ENCODE measurements around the gene PDE2A. TPM values are rescaled to one million over a fixed set of nuclear protein-coding genes. Genes with fewer than 3 reads are reported as not detected.

PDE2A gene
- total RNA-seq, 4 donors from 2014 or later: 40.2 to 69.6 (median 50.4) TPM

DNA sequence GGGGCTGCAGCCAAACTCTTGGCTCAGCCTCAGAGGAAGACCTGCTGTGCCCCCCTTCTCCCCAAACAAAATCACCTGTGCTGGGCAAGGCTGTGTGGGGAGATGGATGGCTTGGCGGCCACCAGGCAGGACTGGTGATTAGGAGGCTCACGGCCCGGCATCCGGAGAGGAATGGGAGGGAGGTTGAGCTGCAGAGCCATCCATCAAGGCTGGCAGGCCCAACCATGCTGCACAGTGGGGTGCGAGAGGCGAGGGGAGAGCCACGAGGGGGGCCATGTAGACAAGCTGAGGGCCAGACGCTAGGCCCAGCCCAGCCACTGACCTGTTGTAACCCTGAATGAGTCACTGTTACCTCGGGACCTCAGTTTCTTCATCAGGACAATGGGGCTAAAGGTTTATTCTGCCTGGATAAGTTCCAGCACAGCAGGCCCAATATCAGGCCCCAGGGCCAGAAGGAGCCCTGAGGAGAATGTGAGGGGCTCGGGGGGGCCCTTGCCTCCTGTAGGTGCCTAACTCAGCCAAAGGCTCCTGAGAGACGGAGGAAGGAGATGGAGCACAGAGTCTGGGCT lies 18.2 kb downstream of the PDE2A start:
- Histone ChIP-seq H3K27ac (no peak overlapping the region), H3K4me1 (no peaks in the 10 kb centered on the region), H3K27me3 (no peaks in the 10 kb centered on the region), H3K4me3 (replicated peaks in 1 of 3) (no peak overlapping the region), H3K9me3 (no peaks in the 10 kb centered on the region), H3K36me3 (no peaks in the 10 kb centered on the region)
- intact Hi-C loops (cut with DNase I): no loop called here
- WGBS, 2 donors: 75 to 80% methylated on average over 10 to 11 of the region's 11 CpGs
- TF ChIP-seq POLR2A (IDR thresholded peaks at IDR 0.05): no peak
- TF ChIP-seq, protein P1, sequence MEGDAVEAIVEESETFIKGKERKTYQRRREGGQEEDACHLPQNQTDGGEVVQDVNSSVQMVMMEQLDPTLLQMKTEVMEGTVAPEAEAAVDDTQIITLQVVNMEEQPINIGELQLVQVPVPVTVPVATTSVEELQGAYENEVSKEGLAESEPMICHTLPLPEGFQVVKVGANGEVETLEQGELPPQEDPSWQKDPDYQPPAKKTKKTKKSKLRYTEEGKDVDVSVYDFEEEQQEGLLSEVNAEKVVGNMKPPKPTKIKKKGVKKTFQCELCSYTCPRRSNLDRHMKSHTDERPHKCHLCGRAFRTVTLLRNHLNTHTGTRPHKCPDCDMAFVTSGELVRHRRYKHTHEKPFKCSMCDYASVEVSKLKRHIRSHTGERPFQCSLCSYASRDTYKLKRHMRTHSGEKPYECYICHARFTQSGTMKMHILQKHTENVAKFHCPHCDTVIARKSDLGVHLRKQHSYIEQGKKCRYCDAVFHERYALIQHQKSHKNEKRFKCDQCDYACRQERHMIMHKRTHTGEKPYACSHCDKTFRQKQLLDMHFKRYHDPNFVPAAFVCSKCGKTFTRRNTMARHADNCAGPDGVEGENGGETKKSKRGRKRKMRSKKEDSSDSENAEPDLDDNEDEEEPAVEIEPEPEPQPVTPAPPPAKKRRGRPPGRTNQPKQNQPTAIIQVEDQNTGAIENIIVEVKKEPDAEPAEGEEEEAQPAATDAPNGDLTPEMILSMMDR (IDR thresholded peaks at IDR 0.05): no peak
- no peak for DNase-seq

DNA sequence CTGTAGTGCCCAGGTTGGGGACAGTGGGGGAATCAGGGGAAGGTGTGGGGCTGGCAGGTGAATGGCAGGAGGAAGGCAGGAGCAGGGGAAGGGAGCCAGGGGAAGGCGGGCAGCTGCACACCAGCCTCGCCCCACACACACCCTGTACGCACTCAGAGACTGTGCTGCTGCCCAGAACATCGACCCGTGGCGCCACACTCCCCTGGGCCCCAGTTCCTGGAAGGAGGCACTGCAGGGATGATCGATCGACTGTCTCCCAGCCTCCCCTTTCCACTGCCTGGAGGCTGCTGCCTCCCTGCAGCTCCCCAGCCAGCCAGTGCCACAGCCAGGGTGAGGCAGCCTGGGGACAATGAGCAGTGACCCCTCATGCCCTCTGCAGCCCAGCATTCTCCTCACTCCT lies 19.2 kb downstream of the PDE2A start:
- no peaks in the 10 kb centered on the region for H3K9me3 ChIP-seq
- TF ChIP-seq POLR2A (IDR thresholded peaks at IDR 0.05): no peak
- no peak overlapping the region for H3K27ac ChIP-seq
- no peaks in the 10 kb centered on the region for H3K4me1 ChIP-seq
- no peak for DNase-seq
- intact Hi-C loops (cut with DNase I): no loop called here
- no peaks in the 10 kb centered on the region for H3K27me3 ChIP-seq
- WGBS, 2 donors: 79 to 82% methylated on average over 8 of the region's 8 CpGs
- H3K4me3 ChIP-seq (replicated peaks in 1 of 3): no peak overlapping the region
- H3K36me3 ChIP-seq: no peaks in the 10 kb centered on the region

DNA sequence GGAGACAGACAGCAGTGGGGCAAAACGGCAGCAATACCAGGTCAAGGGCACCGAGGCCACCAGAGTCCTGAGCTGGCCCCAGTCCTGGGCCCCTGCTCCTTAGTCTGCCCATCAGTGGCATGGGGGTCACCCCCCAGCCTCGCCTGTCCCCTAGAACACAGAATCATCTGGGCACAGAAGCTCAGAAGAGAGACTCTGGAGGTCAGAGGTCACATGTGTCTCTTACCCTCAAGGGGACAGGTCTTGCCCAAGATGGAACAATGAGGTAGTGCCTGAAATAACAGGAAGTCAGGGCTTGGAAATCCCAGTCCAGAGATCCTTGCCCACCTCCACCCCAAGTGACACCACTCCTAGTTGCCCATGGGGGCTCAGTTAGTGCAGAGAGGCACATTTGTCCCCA lies 20.6 kb downstream of the PDE2A start:
- H3K4me1 ChIP-seq: no peaks in the 10 kb centered on the region
- 80 to 84% methylated on average over 3 of the region's 3 CpGs for WGBS, 2 donors
- H3K9me3 ChIP-seq: no peaks in the 10 kb centered on the region
- intact Hi-C loops (cut with DNase I): no loop called here
- DNase-seq: no peak
- no peaks in the 10 kb centered on the region for H3K36me3 ChIP-seq
- TF ChIP-seq, protein P1 (IDR thresholded peaks at IDR 0.05): no peak
- no peak for TF ChIP-seq POLR2A (IDR thresholded peaks at IDR 0.05)
- H3K27ac ChIP-seq: no peak overlapping the region
- H3K4me3 ChIP-seq (replicated peaks in 1 of 3): no peak overlapping the region
- no peaks in the 10 kb centered on the region for H3K27me3 ChIP-seq

DNA sequence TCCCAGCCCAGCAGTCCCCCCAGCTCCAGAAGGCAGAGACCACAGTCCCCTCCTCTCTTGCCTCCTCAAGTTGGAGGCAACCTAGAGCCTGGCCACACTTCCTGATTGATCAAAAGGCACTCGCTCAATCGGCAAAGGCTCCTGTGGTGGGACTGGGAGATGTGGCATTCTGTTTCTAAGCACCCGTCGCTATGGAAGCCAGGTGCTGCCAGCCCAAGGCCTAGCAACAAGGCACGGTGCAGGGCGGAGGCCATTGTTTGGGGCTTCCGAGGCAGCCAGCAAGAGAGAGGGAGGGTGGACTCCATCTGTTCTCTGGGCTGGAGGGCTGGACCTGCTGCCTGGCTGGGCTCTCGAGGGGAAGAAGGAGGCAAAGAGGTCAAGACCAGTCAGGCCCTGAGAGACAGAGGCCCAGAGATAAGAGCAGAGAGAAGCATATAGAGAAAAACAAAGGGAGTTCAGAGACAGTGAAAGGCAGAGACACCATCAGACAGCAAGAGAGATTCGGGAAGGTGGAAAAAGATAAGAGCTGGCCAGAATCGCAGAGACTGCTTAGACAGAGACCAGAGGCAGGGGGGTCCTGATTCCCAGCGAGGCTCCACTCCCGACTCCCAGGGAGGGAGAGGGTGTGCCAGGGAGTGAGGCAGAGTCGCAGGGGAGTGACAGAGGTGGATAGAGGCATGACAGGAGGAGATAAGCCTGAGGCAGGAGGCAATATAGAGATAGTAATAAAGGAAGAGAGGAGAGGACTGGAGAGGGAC lies 21.2 kb downstream of the PDE2A start:
- 64 to 72% methylated on average over 13 of the region's 13 CpGs for WGBS, 2 donors
- Histone ChIP-seq H3K36me3 (no peaks in the 10 kb centered on the region), H3K4me1 (no peaks in the 10 kb centered on the region), H3K9me3 (no peaks in the 10 kb centered on the region), H3K27ac (no peak overlapping the region), H3K4me3 (replicated peaks in 1 of 3) (no peak overlapping the region), H3K27me3 (no peaks in the 10 kb centered on the region)
- intact Hi-C loops (cut with DNase I): no loop called here
- no peak for TF ChIP-seq POLR2A (IDR thresholded peaks at IDR 0.05)
- TF ChIP-seq, protein P1 (IDR thresholded peaks at IDR 0.05): no peak
- no peak for DNase-seq

DNA sequence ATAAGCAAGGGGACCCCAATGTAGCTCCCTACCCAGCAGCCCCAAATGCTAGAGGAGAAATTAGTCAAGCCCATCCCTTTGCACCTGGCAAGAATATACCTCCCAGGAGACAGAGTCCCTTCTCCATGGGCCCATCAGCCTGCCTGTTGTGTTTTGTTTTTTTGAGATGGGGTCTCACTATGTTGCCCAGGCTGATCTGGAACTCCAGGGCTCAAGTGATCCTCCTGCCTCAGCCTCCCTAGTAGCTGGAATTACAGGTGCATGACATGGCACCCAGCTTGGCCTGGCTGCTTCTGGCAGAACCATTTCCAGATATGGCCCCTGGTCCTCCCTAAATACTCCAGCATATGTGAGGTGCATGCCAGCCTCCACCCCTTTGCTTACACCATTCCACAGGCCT lies 22.1 kb downstream of the PDE2A start:
- Histone ChIP-seq H3K4me1 (no peaks in the 10 kb centered on the region), H3K9me3 (no peaks in the 10 kb centered on the region), H3K36me3 (no peaks in the 10 kb centered on the region), H3K27me3 (no peaks in the 10 kb centered on the region), H3K27ac (no peak overlapping the region), H3K4me3 (replicated peaks in 1 of 3) (no peak overlapping the region)
- no peak for DNase-seq
- intact Hi-C loops (cut with DNase I): no loop called here
- TF ChIP-seq POLR2A (IDR thresholded peaks at IDR 0.05): no peak
- TF ChIP-seq, protein P1 (IDR thresholded peaks at IDR 0.05): no peak
